Heart left ventricle (tissue), 16 donors: ENCODE measurements around the gene NFE2L1. TPM values are rescaled to one million over a fixed set of nuclear protein-coding genes. Genes with fewer than 3 reads are reported as not detected.
A peak's percentile ranks its signal among the peaks of the same experiment; 100 is the strongest.

ENCODE experiments used
- ATAC-seq, 4 donors: fragments of 200-7000 bp; cut with Tn5 transposase; one replicate each; pipeline ENCODE4 v1.9.1; 2020 to 2022; ENCODE audit warnings: moderate library complexity in 4 of 4, mild to moderate bottlenecking in 3 of 4, moderate number of reproducible peaks in 1 of 4
- DNase-seq, 5 donors: peaks; one replicate each; pipeline ENCODE4 v3.0.0-alpha.2; 2020
- H3K27ac ChIP-seq, 12 donors: fragments of 200-600 bp; sonication (generic) in 4 of 12; one replicate each; pipeline versions ENCODE4 v1.5.0 to v1.8.0; 2016 to 2022; ENCODE audit warnings: mild to moderate bottlenecking in 2 of 12
- H3K27me3 ChIP-seq, 9 donors: fragments of 200-600 bp; sonication (generic) in 2 of 9; one replicate each; pipeline versions ENCODE4 v1.5.1 to v1.8.0; 2016 to 2022; ENCODE audit warnings: mild to moderate bottlenecking in 3 of 9
- H3K36me3 ChIP-seq, 9 donors: fragments of 200-600 bp; sonication (generic) in 2 of 9; one replicate each; pipeline versions ENCODE4 v1.5.0 to v1.8.0; 2018 to 2022; ENCODE audit warnings: mild to moderate bottlenecking in 2 of 9
- H3K4me1 ChIP-seq, 12 donors: fragments of 200-600 bp; sonication (generic) in 4 of 12; one replicate each; pipeline versions ENCODE4 v1.5.0 to v1.8.0; 2016 to 2022; ENCODE audit warnings: mild to moderate bottlenecking in 3 of 12
- H3K4me3 ChIP-seq, 12 donors: fragments of 200-600 bp; sonication (generic) in 4 of 12; one replicate each; pipeline versions ENCODE4 v1.5.0 to v1.8.0; 2017 to 2022; ENCODE audit warnings: mild to moderate bottlenecking in 9 of 12, moderate library complexity in 4 of 12
- H3K9me3 ChIP-seq, 12 donors: fragments of 200-600 bp; sonication (generic) in 4 of 12; one replicate each; pipeline versions ENCODE4 v1.5.0 to v1.8.0; 2016 to 2022; ENCODE audit warnings: mild to moderate bottlenecking in 1 of 12
- POLR2A ChIP-seq, 2 donors: fragments of 450-650 bp; IDR thresholded peaks; one replicate each; pipeline ENCODE4 v1.6.1; 2017; ENCODE audit warnings: antibody characterized with exemption in 2 of 2, mild to moderate bottlenecking in 2 of 2, moderate library complexity in 2 of 2
- WGBS, 4 donors: extraction: QIAGEN DNeasy Blood & Tissue Kit in 2 of 4; methylation state at CpG; one replicate each; pipeline versions ENCODE4 v1.1.5 to v1.1.7; 2013 to 2018; 5-methylcytosine and 5-hydroxymethylcytosine counted together
- intact Hi-C, 10 donors: fragments of 100-400 bp; cut with DNase I; formaldehyde crosslinking; loops; one replicate each; pipeline versions ENCODE4 v1.11.1 to v1.14.2; 2022
- polyA plus RNA-seq, 2 donors: library from polyadenylated mRNA; stranded (reverse); fragments of 200-250 nt; gene quantifications; one replicate each; pipeline ENCODE4 v1.2.3, GENCODE V29; 2013
- total RNA-seq, 9 donors: library from RNA; depleted of rRNA in 2 of 9; stranded (reverse); fragments of >200 nt in 2 of 9; fragmentation: NEBNext Ultra II Directional in 3 of 9; extraction: Animal tissue kit (Norgen Biotek cat#: 25700) in 3 of 9; gene quantifications; one replicate each; pipeline versions ENCODE4 v1.1.0 to v1.2.4, GENCODE V29; 2016 to 2023
- TF ChIP-seq, protein P1 (sequence below), 12 donors: fragments of 200-600 bp; sonication (generic) in 4 of 12; IDR thresholded peaks; one replicate each; pipeline versions ENCODE4 v1.5.0 to v1.8.0; 2018 to 2022; ENCODE audit warnings: antibody characterized with exemption in 12 of 12, mild to moderate bottlenecking in 5 of 12
- donor health status: ischemic (EF 13 %, LVEDD 7.1; RV severe dilation, severe dysfunction).
- donor health status: healthy with polysubstance abuse.
- donor health status: DM: no; HTN: yes; CAD: no.
- donor health status: DM: no; HTN: no; CAD: no.
- donor health status: ischemic (EF 25% LVEDD 6.9; RV normal size, moderate dysfunction).
- donor health status: ischemic (EF 25% LVEDD 5.7; RV mildly dilated, moderate dysfunction).
- donor health status: healthy.
- donor health status: DM: yes; HTN: yes; CAD: no.
- donor health status: ischemic (EF 35%, LVEDD 5.7; RV mildly dilated, moderate dysfunction).
- donor health status: nonischemic (EF 11% LVEDD 7.7; RV severe dilation, severe dysfunction).
- donor health status: DM: yes; HTN: yes; CAD: no.
- donor health status: PGD.
- donor health status: ischemic (EF 29% LVEDD 5.4; RV normal size, mild dysfunction).
- donor health status: nonischemic (EF 23%, LVEDD 6.1; RV moderate dilation, normal function).

Gene NFE2L1
- total and polyA plus RNA-seq, 11 donors, result 254 to 1,055 (median 553) TPM

DNA sequence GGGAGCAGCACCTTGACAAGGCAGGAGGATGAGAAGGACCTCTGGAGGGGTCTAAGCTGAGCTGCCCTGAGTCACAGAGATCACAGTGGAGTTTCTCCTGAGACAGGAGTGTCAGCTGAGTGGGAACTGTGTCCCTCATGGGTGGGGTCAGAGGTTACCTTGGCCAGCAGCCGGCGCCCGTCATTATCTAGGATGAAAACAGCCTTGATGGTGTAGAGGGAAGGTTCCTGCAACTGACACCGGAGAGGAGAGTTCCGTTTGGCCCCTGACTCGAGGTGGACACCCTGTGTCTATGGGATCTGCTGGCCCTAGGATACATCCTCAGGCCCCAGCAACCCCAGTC is 11.5 kb upstream of the NFE2L1 start:
- intact Hi-C loops, result loop anchor here in 2 of 10 donors (2.0 kb wide), 2 partner anchors 14 to 38 kb away; no protein-coding TSS in a partner anchor
- Histone ChIP-seq H3K27me3 (peaks cover 0 to 16% (median 0%) of the 10 kb centered on the region in 9 donors), H3K27ac (peak overlapping the region in 10 of 12 donors; percentile 49 to 86 (median 82)), H3K9me3 (no peaks in the 10 kb centered on the region), H3K36me3 (peaks cover 0 to 14% (median 0%) of the 10 kb centered on the region in 9 donors), H3K4me3 (peak overlapping the region; percentile 35 to 89 (median 70)), H3K4me1 (peaks cover 0 to 17% (median 11%) of the 10 kb centered on the region in 12 donors)
- DNase-seq (peak in 1 of 5 donors; percentile 28), ATAC-seq (peak in 1 of 4 donors; percentile 4)
- TF ChIP-seq POLR2A (IDR thresholded peaks at IDR 0.05), result no peak
- TF ChIP-seq, protein P1, sequence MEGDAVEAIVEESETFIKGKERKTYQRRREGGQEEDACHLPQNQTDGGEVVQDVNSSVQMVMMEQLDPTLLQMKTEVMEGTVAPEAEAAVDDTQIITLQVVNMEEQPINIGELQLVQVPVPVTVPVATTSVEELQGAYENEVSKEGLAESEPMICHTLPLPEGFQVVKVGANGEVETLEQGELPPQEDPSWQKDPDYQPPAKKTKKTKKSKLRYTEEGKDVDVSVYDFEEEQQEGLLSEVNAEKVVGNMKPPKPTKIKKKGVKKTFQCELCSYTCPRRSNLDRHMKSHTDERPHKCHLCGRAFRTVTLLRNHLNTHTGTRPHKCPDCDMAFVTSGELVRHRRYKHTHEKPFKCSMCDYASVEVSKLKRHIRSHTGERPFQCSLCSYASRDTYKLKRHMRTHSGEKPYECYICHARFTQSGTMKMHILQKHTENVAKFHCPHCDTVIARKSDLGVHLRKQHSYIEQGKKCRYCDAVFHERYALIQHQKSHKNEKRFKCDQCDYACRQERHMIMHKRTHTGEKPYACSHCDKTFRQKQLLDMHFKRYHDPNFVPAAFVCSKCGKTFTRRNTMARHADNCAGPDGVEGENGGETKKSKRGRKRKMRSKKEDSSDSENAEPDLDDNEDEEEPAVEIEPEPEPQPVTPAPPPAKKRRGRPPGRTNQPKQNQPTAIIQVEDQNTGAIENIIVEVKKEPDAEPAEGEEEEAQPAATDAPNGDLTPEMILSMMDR (IDR thresholded peaks at IDR 0.05), result no peak
- 32 to 40% (median 34%) methylated on average over 4 to 6 of the region's 6 CpGs for WGBS, 4 donors

DNA sequence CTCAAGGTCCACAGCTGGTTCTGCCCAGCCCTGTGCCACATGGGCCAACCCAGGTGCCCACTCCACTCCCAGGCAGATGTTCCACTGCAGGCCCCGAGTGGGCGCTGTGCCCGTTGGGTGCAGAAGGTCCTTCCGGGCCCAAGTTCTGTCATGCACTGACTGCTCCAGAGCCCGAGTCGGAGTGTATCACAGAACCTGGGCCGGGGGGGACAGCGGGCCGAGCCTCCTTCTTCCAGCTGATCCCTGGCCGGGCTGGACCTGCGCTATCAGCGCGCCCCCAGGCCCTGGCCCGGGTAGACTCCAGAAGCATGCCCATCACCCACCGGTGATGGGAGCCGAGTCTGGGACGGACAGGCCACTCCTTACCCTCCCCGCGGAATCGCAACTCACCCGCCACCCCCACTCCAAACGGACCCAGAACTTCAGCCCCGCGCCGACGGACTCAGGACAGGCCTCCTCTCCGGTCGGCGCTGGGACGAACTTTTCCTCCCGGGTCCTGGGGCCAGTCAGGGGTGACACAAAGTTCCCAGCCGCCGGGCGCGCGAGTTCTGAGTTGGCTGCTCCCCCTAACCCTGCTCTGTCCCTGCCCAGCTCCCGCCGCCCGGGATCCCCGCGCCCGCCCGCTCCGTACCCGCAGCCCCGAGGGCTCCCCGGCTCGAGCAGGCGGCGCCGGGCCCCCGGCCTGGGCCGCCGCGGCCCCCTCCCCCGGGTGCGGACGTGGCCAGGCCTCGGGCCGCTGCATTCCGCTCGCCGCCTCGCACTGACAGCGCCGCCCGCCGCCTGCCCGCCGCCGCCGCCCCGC is 10.9 kb upstream of the NFE2L1 start, which contains the start of gene COPZ2:
Gene COPZ2, minus strand, starts transcription at position 762 of the 802 bp plus-strand sequence. Its CDS starts 20 bp downstream, at position 742.
- Histone ChIP-seq H3K36me3 (peaks cover 0 to 14% (median 0%) of the 10 kb centered on the region in 9 donors), H3K4me3 (peak within 1 kb of the TSS; percentile 35 to 89 (median 70)), H3K27me3 (peaks cover 0 to 16% (median 0%) of the 10 kb centered on the region in 9 donors), H3K9me3 (no peaks in the 10 kb centered on the region), H3K4me1 (peaks cover 0 to 17% (median 11%) of the 10 kb centered on the region in 12 donors), H3K27ac (peak within 1 kb of the TSS; percentile 27 to 86 (median 80))
- ATAC-seq (peak; percentile 65 to 93 (median 88)), DNase-seq (peak; percentile 70 to 85 (median 78))
- TF ChIP-seq POLR2A (IDR thresholded peaks at IDR 0.05), result no peak
- TF ChIP-seq, protein P1 (IDR thresholded peaks at IDR 0.05), result peak; percentile 43 to 70 (median 54)
- 1 to 2% (median 1%) methylated on average over 24 to 73 of the region's 73 CpGs for WGBS, 4 donors
- intact Hi-C loops, result loop anchor here in 2 of 10 donors (2.0 kb wide), 2 partner anchors 14 to 38 kb away; no protein-coding TSS in a partner anchor

DNA sequence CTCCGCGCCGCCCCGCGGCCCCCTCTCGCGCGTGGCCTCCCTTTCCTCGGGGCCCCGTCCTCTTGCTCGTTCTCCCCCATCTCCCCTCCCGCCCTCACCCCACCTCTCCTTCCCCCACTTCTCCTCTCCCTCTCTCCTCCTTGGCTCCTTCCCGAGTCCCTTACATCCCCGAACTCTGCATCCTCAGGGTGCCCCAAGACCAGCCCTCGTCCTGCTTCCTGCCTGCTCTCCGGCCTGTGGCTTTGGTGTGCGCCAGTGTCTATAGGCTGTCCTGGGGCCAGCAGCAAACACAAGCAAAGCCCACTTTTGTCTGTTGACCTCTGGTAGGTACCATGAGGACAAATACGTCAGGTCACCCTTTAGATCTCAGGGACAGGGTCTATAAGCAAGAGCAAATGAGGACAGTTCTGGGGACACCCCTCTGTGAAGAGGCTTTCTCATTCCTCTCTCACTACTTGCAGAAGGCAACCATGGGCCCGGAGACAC is 10.3 kb upstream of the NFE2L1 start:
- Histone ChIP-seq H3K36me3 (peaks cover 0 to 10% (median 0%) of the 10 kb centered on the region in 9 donors), H3K4me3 (peak overlapping the region in 10 of 12 donors; percentile 67 to 89 (median 72)), H3K9me3 (no peaks in the 10 kb centered on the region), H3K27me3 (peaks cover 0 to 16% (median 0%) of the 10 kb centered on the region in 9 donors), H3K4me1 (peaks cover 0 to 17% (median 11%) of the 10 kb centered on the region in 12 donors), H3K27ac (peak overlapping the region in 7 of 12 donors; percentile 29 to 86 (median 64))
- ATAC-seq (peak in 2 of 4 donors; percentile 4 to 16), DNase-seq (no peak)
- 8 to 16% (median 11%) methylated on average over 10 to 19 of the region's 19 CpGs for WGBS, 4 donors
- intact Hi-C loops, result loop anchor here in 2 of 10 donors (2.0 kb wide), 2 partner anchors 13 to 37 kb away; no protein-coding TSS in a partner anchor
- TF ChIP-seq, protein P1 (IDR thresholded peaks at IDR 0.05), result no peak
- TF ChIP-seq POLR2A (IDR thresholded peaks at IDR 0.05), result no peak

DNA sequence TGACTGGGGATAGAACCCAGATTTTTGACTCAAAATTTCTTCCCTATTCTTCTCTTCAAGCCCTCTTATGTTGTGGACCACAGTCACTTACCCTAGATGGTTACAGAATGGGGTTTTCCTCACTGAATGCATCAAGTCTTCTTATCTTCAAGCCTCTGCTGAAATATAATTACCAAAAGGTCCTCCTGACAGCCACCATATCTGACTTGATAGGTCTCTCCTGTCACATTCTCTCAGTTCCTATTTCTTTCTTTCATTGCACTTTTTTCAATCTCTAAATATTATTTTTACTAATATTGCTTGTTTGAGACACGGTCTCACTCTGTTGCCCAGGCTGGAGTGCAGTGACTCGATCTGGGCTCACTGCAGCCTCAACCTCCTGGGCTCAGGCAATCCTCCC is 9.5 kb upstream of the NFE2L1 start:
- TF ChIP-seq, protein P1 (IDR thresholded peaks at IDR 0.05), result no peak
- no peak for TF ChIP-seq POLR2A (IDR thresholded peaks at IDR 0.05)
- H3K9me3 ChIP-seq, result no peaks in the 10 kb centered on the region
- H3K27ac ChIP-seq, result no peak overlapping the region
- no peak for DNase-seq
- WGBS, 4 donors, result 94 to 96% (median 96%) methylated on average over 2 of the region's 2 CpGs
- peaks cover 0 to 1% (median 0%) of the 10 kb centered on the region in 9 donors for H3K36me3 ChIP-seq
- ATAC-seq, result no peak
- peaks cover 0 to 17% (median 11%) of the 10 kb centered on the region in 12 donors for H3K4me1 ChIP-seq
- no peak overlapping the region for H3K4me3 ChIP-seq
- H3K27me3 ChIP-seq, result peaks cover 0 to 16% (median 0%) of the 10 kb centered on the region in 9 donors
- intact Hi-C loops, result no loop called here
